HepG2 (cell line): Measurements from ENCODE around the gene OR8B2.

Experiments
- CTCF ChIP-seq: sonication (generic); formaldehyde crosslinking; IDR thresholded peaks from 2 replicates; pipeline ENCODE4 v1.5.0; 2020; ENCODE audit warnings: mild to moderate bottlenecking, missing genetic modification reagents, moderate library complexity
- NCOA1 ChIP-seq: sonication (generic); formaldehyde crosslinking; IDR thresholded peaks from 2 replicates; pipeline ENCODE4 v1.9.0; 2021; ENCODE audit warnings: missing genetic modification reagents
- REPIN1 ChIP-seq: sonication (generic); formaldehyde crosslinking; IDR thresholded peaks from 2 replicates; pipeline ENCODE4 v1.8.0; 2022; ENCODE audit warnings: missing genetic modification reagents, low read depth, mild to moderate bottlenecking, borderline replicate concordance
- SALL2 ChIP-seq: sonication (generic); formaldehyde crosslinking; IDR thresholded peaks from 2 replicates; pipeline ENCODE4 v1.8.1; 2023; ENCODE audit warnings: mild to moderate bottlenecking, missing genetic modification reagents, inconsistent platforms
- SMAD1 ChIP-seq: sonication (generic); formaldehyde crosslinking; IDR thresholded peaks from 2 replicates; pipeline ENCODE4 v1.4.0; 2020; ENCODE audit warnings: missing genetic modification reagents, low read depth, mild to moderate bottlenecking, borderline replicate concordance
- YEATS2 ChIP-seq: sonication (generic); formaldehyde crosslinking; IDR thresholded peaks from 2 replicates; pipeline ENCODE4 v1.4.0; 2020; ENCODE audit warnings: missing genetic modification reagents, borderline replicate concordance
- ZBTB39 ChIP-seq: sonication (generic); formaldehyde crosslinking; IDR thresholded peaks from 2 replicates; pipeline ENCODE4 v1.5.0; 2020; ENCODE audit warnings: missing genetic modification reagents
- ZNF660 ChIP-seq: sonication (generic); formaldehyde crosslinking; IDR thresholded peaks from 2 replicates; pipeline ENCODE4 v1.5.1; 2020; ENCODE audit warnings: mild to moderate bottlenecking, low read depth, missing genetic modification reagents, borderline replicate concordance

- TF ChIP-seq SALL2 (CRISPR knock-in tag): no peak
- no peak for TF ChIP-seq REPIN1 (CRISPR knock-in tag)
- no peak for TF ChIP-seq NCOA1 (CRISPR knock-in tag)
- TF ChIP-seq ZBTB39: no peak
- TF ChIP-seq CTCF: no peak
- TF ChIP-seq ZNF660 (CRISPR knock-in tag): no peak
- no peak for TF ChIP-seq SMAD1 (CRISPR knock-in tag)
- TF ChIP-seq YEATS2 (CRISPR knock-in tag): no peak
These were observed 8.0 kb downstream of the OR8B2 start for GRCh38 chr11:124376280-124376679.
